HCT116 (cell line): ENCODE results near the gene OR2A2. TPM values are rescaled to one million over a fixed set of nuclear protein-coding genes. Genes with fewer than 3 reads are reported as not detected.

Experiments
- ATAC-seq: fragments of 200-7000 bp; cut with Tn5 transposase; 2 replicates; pipeline ENCODE4 v1.9.1; 2020; ENCODE audit warnings: mild to moderate bottlenecking, moderate library complexity
- BruUV-seq: library from RNA; stranded (reverse); fragments of 400-500 nt; replicated peaks from 2 replicates; lab custom pipeline; 2021; lab: Mats Ljungman, UMichigan
- CTCF ChIA-PET: fragments of 300-600 bp; sonication (Branson Sonifier 250); formaldehyde crosslinking; loops from one replicate; lab custom pipeline; 2021; ENCODE audit warnings: antibody characterized with exemption; lab: Charles Lee
- POLR2A ChIA-PET: fragments of 300-600, 350-600 bp; sonication (Branson Sonifier 250); formaldehyde crosslinking; loops from one replicate; lab custom pipeline; 2021; ENCODE audit warnings: antibody characterized with exemption; lab: Charles Lee
- RAD21 ChIA-PET, 2 experiments: fragments of 300-600 bp; sonication (Branson Sonifier 250); formaldehyde crosslinking; loops; one replicate each; lab custom pipeline; 2023; ENCODE audit warnings: low total read pairs in 2 of 2; ENCODE audit not compliant: uncharacterized antibody in 2 of 2, unreplicated experiment in 2 of 2, low non-redundant PET in 1 of 2; lab: Charles Lee
- DNase-seq: peaks from one replicate; pipeline ENCODE4 v3.0.0-alpha.2; 2010; ENCODE audit warnings: low read depth, low spot score
- H2AFZ ChIP-seq: fragments of 200-600 bp; shearing (Covaris generic), sonication (generic); 2 replicates; pipeline ENCODE4 v1.6.1; 2017; ENCODE audit warnings: low read depth, mixed run types, mixed read lengths, antibody characterized with exemption, low read length; ENCODE audit not compliant: poor library complexity, severe bottlenecking
- H3K27ac ChIP-seq: 2 replicates; pipeline ENCODE4 v1.5.1; 2012; ENCODE audit warnings: low read depth, low read length
- H3K27me3 ChIP-seq: fragments of 200-600 bp; sonication (generic); 2 replicates; pipeline ENCODE4 v1.6.1; 2016; ENCODE audit warnings: mixed run types, low read length, mixed read lengths; ENCODE audit not compliant: insufficient read depth
- H3K36me3 ChIP-seq, 2 experiments: fragments of 200-500 bp in 1 of 2; fragments of 200-600 bp in 1 of 2; sonication (Bioruptor generic) in 1 of 2; sonication (generic) in 1 of 2; 2 replicates each; pipeline versions ENCODE4 v1.5.1 to v1.6.1; 2014 to 2016; ENCODE audit warnings: low read length in 2 of 2, inconsistent platforms in 1 of 2, mixed read lengths in 1 of 2, mixed run types in 1 of 2; ENCODE audit not compliant: insufficient read depth in 2 of 2, control insufficient read depth in 1 of 2
- H3K4me1 ChIP-seq, 2 experiments: fragments of 200-600 bp in 1 of 2; sonication (generic) in 1 of 2; 2 replicates each; pipeline versions ENCODE4 v1.5.1 to v1.6.1; 2012 to 2017; ENCODE audit warnings: low read length in 2 of 2, inconsistent platforms in 1 of 2, mild to moderate bottlenecking in 1 of 2, mixed read lengths in 1 of 2, mixed run types in 1 of 2, moderate library complexity in 1 of 2; ENCODE audit not compliant: insufficient read depth in 2 of 2, control insufficient read depth in 1 of 2
- H3K4me2 ChIP-seq: fragments of 200-600 bp; sonication (generic); 2 replicates; pipeline ENCODE4 v1.6.1; 2017; ENCODE audit warnings: mixed run types, low read length, mixed read lengths
- H3K4me3 ChIP-seq, 2 experiments: fragments of 200-600 bp in 1 of 2; sonication (generic) in 1 of 2; replicated peaks in 1 of 2; 2 replicates each; pipeline ENCODE4 v1.5.1; 2011 to 2016; ENCODE audit warnings: low read length in 2 of 2, control low read depth in 1 of 2, low read depth in 1 of 2, mild to moderate bottlenecking in 1 of 2, mixed read lengths in 1 of 2, mixed run types in 1 of 2
- H3K79me2 ChIP-seq: fragments of 200-600 bp; sonication (generic); 2 replicates; pipeline ENCODE4 v1.6.1; 2017; ENCODE audit warnings: mild to moderate bottlenecking, mixed run types, low read length, moderate library complexity, mixed read lengths; ENCODE audit not compliant: insufficient read depth
- H3K9ac ChIP-seq: fragments of 200-600 bp; sonication (generic); 2 replicates; pipeline ENCODE4 v1.6.1; 2016; ENCODE audit warnings: low read length, mixed read lengths
- H3K9me2 ChIP-seq: fragments of 200-600 bp; sonication (generic), shearing (Covaris generic); 2 replicates; pipeline ENCODE4 v1.6.1; 2017; ENCODE audit warnings: mixed run types, mild to moderate bottlenecking, moderate library complexity; ENCODE audit not compliant: insufficient read depth
- H3K9me3 ChIP-seq, 2 experiments: fragments of 200-500 bp in 1 of 2; fragments of 200-600 bp in 1 of 2; sonication (Bioruptor generic) in 1 of 2; sonication (generic) in 1 of 2; 2 replicates each; pipeline ENCODE4 v1.6.1; 2014 to 2017; ENCODE audit warnings: low read length in 2 of 2, mixed read lengths in 2 of 2, inconsistent platforms in 1 of 2, low read depth in 1 of 2, mild to moderate bottlenecking in 1 of 2, mixed run types in 1 of 2, moderate library complexity in 1 of 2; ENCODE audit not compliant: control insufficient read depth in 1 of 2, insufficient read depth in 1 of 2
- H4K20me1 ChIP-seq: fragments of 200-600 bp; sonication (generic), shearing (Covaris generic); 2 replicates; pipeline ENCODE4 v1.6.1; 2017; ENCODE audit warnings: mixed run types, mild to moderate bottlenecking, moderate library complexity; ENCODE audit not compliant: insufficient read depth
- CBX3 ChIP-seq: IDR thresholded peaks from 2 replicates; pipeline ENCODE4 v1.6.1; 2012; ENCODE audit warnings: low read depth
- CEBPB ChIP-seq: IDR thresholded peaks from 2 replicates; pipeline ENCODE4 v1.6.1; 2012; ENCODE audit warnings: low read depth
- FOSL1 ChIP-seq: IDR thresholded peaks from 2 replicates; pipeline ENCODE4 v1.6.1; 2012; ENCODE audit warnings: low read depth
- JUND ChIP-seq: IDR thresholded peaks from 2 replicates; pipeline ENCODE4 v1.6.1; 2012
- REST ChIP-seq: IDR thresholded peaks from 2 replicates; pipeline ENCODE4 v1.6.1; 2012; ENCODE audit warnings: low read depth
- SP1 ChIP-seq: IDR thresholded peaks from 2 replicates; pipeline ENCODE4 v1.6.1; 2012; ENCODE audit warnings: low read depth
- TCF7L2 ChIP-seq: IDR thresholded peaks from 2 replicates; pipeline ENCODE4 v1.7.0; 2011; ENCODE audit warnings: borderline replicate concordance, inconsistent platforms; ENCODE audit not compliant: insufficient read depth, insufficient read length; ENCODE audit errors: extremely low read depth
- YY1 ChIP-seq: IDR thresholded peaks from 2 replicates; pipeline ENCODE4 v1.6.1; 2011; ENCODE audit warnings: low read length, low read depth, moderate library complexity, mild to moderate bottlenecking; ENCODE audit not compliant: insufficient replicate concordance; ENCODE audit errors: extremely low read depth
- ZNF274 ChIP-seq: fragments of 200-500 bp; sonication (Bioruptor generic); IDR thresholded peaks from 2 replicates; pipeline ENCODE4 v1.6.1; 2014; ENCODE audit warnings: mild to moderate bottlenecking, low read depth, low read length, inconsistent platforms
- intact Hi-C: fragments of 100-400 bp; cut with micrococcal nuclease; formaldehyde crosslinking; loops from 2 replicates; pipeline ENCODE4 v1.10.0; 2022
- total RNA-seq: library from RNA; stranded (reverse); gene quantifications from one replicate; pipeline ENCODE4 v1.2.1, GENCODE V29; 2021; ENCODE audit not compliant: unreplicated experiment
- TF ChIP-seq, protein P1 (sequence below): IDR thresholded peaks from 2 replicates; pipeline ENCODE4 v1.6.1; 2012

Gene OR2A2
- total RNA-seq, 1 experiment from 2014 or later, result not detected

DNA sequence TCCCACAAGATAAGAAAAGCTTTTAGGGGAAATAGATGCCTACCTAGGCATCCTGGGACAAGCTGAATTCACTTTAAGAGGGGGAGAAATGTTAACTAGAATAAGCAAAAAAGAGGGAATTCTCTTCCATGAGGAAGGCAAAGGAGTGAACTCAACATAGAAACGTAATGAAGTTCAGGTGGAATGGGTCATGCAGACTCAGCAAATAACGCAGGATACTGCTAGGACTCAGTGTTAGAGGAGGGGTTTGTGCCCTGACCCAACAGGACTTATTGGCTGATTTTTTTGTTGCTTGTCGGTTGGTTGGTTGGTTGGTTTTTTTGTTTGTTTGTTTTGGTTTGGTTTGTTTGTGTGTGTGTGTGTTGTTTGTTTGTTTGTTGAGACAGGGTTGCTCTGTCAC lies 22.9 kb downstream of the OR2A2 start:
- TF ChIP-seq JUND (no peak), YY1 (no peak), FOSL1 (no peak), ZNF274 (no peak), CBX3 (no peak), TCF7L2 (no peak), REST (no peak), CEBPB (no peak), SP1 (no peak)
- TF ChIP-seq, protein P1, sequence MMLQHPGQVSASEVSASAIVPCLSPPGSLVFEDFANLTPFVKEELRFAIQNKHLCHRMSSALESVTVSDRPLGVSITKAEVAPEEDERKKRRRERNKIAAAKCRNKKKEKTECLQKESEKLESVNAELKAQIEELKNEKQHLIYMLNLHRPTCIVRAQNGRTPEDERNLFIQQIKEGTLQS, result no peak
- Histone ChIP-seq H4K20me1 (no peaks in the 10 kb centered on the region), H3K36me3 (no peaks in the 10 kb centered on the region), H3K4me2 (no peak overlapping the region), H3K4me1 (no peaks in the 10 kb centered on the region), H3K79me2 (no peaks in the 10 kb centered on the region), H3K4me3 (no peak overlapping the region), H3K27ac (no peak overlapping the region), H2AFZ (no peak overlapping the region), H3K9me2 (no peaks in the 10 kb centered on the region), H3K9ac (no peak overlapping the region), H3K9me3 (no peaks in the 10 kb centered on the region), H3K27me3 (no peaks in the 10 kb centered on the region)
- intact Hi-C loops, result no loop called here
- ATAC-seq (no peak), DNase-seq (no peak)
- CTCF ChIA-PET, result no interaction called here
- BruUV-seq, result no TSS peak
- POLR2A ChIA-PET, result no interaction called here
- RAD21 ChIA-PET, result no interaction called here
